OCI-LY3 (cell line): Measurements from ENCODE around the gene SIRT2.

Source experiments
- H2AFZ ChIP-seq: fragments of 200-600, 300-600 bp; shearing (Covaris generic); 2 replicates; pipeline ENCODE4 v1.6.0; 2014; ENCODE audit warnings: antibody characterized with exemption, low read depth, low read length
- H3K27ac ChIP-seq: fragments of 200-600, 300-600 bp; sonication (generic); 2 replicates; pipeline ENCODE4 v1.5.1; 2014; ENCODE audit warnings: mild to moderate bottlenecking, low read length, moderate library complexity, mixed read lengths
- H3K27me3 ChIP-seq: fragments of 200-600, 300-600 bp; sonication (generic); 2 replicates; pipeline ENCODE4 v1.6.1; 2014; ENCODE audit warnings: low read depth, low read length, mixed read lengths
- H3K36me3 ChIP-seq: fragments of 200-600, 300-600 bp; sonication (generic); replicated peaks from 2 replicates; pipeline ENCODE3; 2014; ENCODE audit warnings: low read depth, low read length, mixed read lengths
- H3K4me1 ChIP-seq: fragments of 300-600, 200-600 bp; sonication (generic); 2 replicates; pipeline ENCODE4 v1.6.1; 2014; ENCODE audit warnings: low read length, mixed read lengths
- H3K4me2 ChIP-seq: fragments of 200-600, 300-600 bp; sonication (generic); 2 replicates; pipeline ENCODE4 v1.6.1; 2014; ENCODE audit warnings: low read length, mixed read lengths
- H3K4me3 ChIP-seq: fragments of 300-600, 200-600 bp; sonication (generic); 2 replicates; pipeline ENCODE4 v1.5.1; 2014; ENCODE audit warnings: antibody characterized with exemption, mild to moderate bottlenecking, low read length, moderate library complexity
- H3K79me2 ChIP-seq: fragments of 300-600, 200-600 bp; shearing (Covaris generic); 2 replicates; pipeline ENCODE4 v1.6.1; 2014; ENCODE audit warnings: mild to moderate bottlenecking, low read length, mixed read lengths
- H3K9ac ChIP-seq: fragments of 300-600, 200-600 bp; shearing (Covaris generic); 2 replicates; pipeline ENCODE4 v1.6.0; 2014; ENCODE audit warnings: mild to moderate bottlenecking, low read length, moderate library complexity
- H3K9me3 ChIP-seq: fragments of 200-600, 300-600 bp; shearing (Covaris generic); 2 replicates; pipeline ENCODE4 v1.6.1; 2014; ENCODE audit warnings: low read length, mixed read lengths; ENCODE audit not compliant: insufficient read depth
- H4K20me1 ChIP-seq: fragments of 200-600, 300-600 bp; sonication (generic); 2 replicates; pipeline ENCODE4 v1.6.1; 2016; ENCODE audit warnings: low read length, mixed read lengths; ENCODE audit not compliant: insufficient read depth
- EZH2phosphoT487 ChIP-seq: fragments of 200-600 bp; shearing (Covaris generic); IDR thresholded peaks from 2 replicates; pipeline ENCODE4 v1.6.1; 2018; ENCODE audit warnings: antibody characterized with exemption, mixed run types, low read depth
- TF ChIP-seq, protein P1 (sequence below): fragments of 200-600, 300-600 bp; sonication (generic); IDR thresholded peaks from 2 replicates; pipeline ENCODE4 v1.5.1; 2014; ENCODE audit warnings: antibody characterized with exemption, low read length, low read depth

Gene SIRT2

DNA sequence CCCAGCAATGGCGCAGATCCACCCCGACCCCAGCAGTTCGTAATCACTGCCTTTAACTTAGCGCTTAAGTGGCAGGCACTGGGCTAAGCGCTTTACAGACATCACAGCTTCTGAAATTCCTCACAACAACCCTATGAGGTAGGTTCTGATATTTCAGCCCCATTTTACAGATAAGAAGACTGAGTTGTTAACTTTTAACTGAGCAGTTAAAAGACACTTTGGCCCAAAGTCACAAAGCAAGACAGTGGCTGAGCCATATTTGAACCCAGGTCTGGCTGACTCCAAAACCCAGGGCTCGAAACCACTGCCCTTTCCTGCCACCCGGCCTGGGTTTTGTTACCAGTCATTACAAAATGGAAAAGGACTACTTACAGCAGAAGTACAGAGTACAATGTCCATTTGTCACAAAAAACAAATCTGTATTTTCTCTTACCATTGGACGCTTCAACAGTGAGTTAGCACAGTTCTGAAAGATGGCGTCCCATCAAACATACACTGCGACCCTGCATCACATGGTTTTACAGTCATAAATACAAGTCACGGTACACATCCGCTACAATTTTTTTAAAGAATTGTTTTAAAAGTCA is 58.1 kb downstream of the SIRT2 start:
- Histone ChIP-seq H3K79me2 (peaks cover 56% of the 10 kb centered on the region), H3K4me3 (no peak overlapping the region), H3K27ac (no peak overlapping the region), H3K4me1 (no peaks in the 10 kb centered on the region), H3K4me2 (no peak overlapping the region), H4K20me1 (peaks cover 67% of the 10 kb centered on the region), H3K9ac (no peak overlapping the region), H3K27me3 (no peaks in the 10 kb centered on the region), H2AFZ (no peak overlapping the region), H3K36me3 (peaks cover 94% of the 10 kb centered on the region), H3K9me3 (no peaks in the 10 kb centered on the region)
- TF ChIP-seq, protein P1, sequence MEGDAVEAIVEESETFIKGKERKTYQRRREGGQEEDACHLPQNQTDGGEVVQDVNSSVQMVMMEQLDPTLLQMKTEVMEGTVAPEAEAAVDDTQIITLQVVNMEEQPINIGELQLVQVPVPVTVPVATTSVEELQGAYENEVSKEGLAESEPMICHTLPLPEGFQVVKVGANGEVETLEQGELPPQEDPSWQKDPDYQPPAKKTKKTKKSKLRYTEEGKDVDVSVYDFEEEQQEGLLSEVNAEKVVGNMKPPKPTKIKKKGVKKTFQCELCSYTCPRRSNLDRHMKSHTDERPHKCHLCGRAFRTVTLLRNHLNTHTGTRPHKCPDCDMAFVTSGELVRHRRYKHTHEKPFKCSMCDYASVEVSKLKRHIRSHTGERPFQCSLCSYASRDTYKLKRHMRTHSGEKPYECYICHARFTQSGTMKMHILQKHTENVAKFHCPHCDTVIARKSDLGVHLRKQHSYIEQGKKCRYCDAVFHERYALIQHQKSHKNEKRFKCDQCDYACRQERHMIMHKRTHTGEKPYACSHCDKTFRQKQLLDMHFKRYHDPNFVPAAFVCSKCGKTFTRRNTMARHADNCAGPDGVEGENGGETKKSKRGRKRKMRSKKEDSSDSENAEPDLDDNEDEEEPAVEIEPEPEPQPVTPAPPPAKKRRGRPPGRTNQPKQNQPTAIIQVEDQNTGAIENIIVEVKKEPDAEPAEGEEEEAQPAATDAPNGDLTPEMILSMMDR = no peak
- TF ChIP-seq EZH2phosphoT487 = no peak

DNA sequence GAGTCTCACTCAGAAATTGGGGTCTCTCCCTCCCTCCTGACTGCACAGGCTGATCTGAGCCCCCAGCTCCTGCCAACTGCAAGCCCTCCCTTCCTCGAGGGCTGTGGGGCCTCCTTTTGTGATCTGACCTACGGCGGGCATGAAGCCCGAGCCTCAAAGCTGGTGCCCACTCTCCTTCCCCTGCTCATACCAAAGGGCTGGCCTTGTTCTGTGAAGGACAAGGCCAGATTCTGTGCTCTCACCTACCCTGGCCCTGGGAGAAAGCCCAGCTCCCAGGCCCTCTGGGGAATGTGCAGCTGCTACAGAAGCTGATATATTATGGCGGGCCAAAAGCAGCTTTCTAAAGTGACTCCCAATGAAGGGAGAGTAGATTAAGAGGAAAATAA is 58.8 kb downstream of the SIRT2 start:
- no peak overlapping the region for H3K9ac ChIP-seq
- H3K4me1 ChIP-seq = no peaks in the 10 kb centered on the region
- no peaks in the 10 kb centered on the region for H3K9me3 ChIP-seq
- H3K36me3 ChIP-seq = peaks cover 92% of the 10 kb centered on the region
- peaks cover 62% of the 10 kb centered on the region for H4K20me1 ChIP-seq
- no peak overlapping the region for H2AFZ ChIP-seq
- no peaks in the 10 kb centered on the region for H3K27me3 ChIP-seq
- no peak overlapping the region for H3K4me2 ChIP-seq
- H3K4me3 ChIP-seq = no peak overlapping the region
- H3K79me2 ChIP-seq = peaks cover 49% of the 10 kb centered on the region
- no peak overlapping the region for H3K27ac ChIP-seq
- TF ChIP-seq, protein P1 = no peak
- TF ChIP-seq EZH2phosphoT487 = no peak

DNA sequence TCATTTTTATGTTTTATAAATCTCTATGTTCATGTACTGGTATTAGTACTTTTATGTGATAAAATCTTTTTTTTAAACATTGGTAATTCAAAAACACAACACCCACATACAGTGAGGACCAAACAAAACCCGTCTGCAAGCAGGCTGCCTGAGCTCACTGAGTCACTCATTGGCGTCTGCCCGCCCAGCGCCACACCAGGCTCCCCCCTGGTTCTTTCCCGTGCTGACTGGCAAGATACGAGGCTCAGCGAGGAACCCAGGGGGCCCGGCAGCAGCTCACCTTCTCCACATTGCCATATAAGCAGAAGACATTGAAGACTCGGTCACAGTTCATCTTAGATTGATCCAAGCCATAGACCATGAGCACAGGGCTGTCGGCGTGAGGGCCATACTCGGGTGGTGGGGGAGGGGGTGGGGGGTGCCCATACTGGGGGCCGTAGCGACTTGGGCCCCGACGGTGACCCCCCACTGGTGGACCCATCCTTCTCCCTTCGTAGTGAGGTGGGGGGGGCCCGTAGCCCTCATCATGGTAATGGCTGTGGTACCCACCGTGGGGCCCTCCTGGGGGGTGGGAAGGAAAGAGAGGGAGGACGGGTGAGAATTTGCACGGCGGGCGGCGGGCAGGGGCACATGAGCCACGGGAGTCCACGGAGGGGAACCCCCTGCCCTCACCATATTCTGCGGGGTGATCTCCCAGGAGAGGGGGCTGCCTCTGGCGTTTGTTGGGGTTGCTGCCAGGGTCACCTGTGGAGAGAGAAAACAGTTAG is 59.4 kb downstream of the SIRT2 start:
- no peaks in the 10 kb centered on the region for H3K9me3 ChIP-seq
- H3K4me1 ChIP-seq = no peaks in the 10 kb centered on the region
- no peak overlapping the region for H3K4me3 ChIP-seq
- peaks cover 43% of the 10 kb centered on the region for H3K79me2 ChIP-seq
- TF ChIP-seq, protein P1 = no peak
- no peak overlapping the region for H3K4me2 ChIP-seq
- H3K27ac ChIP-seq = no peak overlapping the region
- peaks cover 91% of the 10 kb centered on the region for H3K36me3 ChIP-seq
- H3K9ac ChIP-seq = no peak overlapping the region
- no peaks in the 10 kb centered on the region for H3K27me3 ChIP-seq
- H2AFZ ChIP-seq = no peak overlapping the region
- peaks cover 59% of the 10 kb centered on the region for H4K20me1 ChIP-seq

DNA sequence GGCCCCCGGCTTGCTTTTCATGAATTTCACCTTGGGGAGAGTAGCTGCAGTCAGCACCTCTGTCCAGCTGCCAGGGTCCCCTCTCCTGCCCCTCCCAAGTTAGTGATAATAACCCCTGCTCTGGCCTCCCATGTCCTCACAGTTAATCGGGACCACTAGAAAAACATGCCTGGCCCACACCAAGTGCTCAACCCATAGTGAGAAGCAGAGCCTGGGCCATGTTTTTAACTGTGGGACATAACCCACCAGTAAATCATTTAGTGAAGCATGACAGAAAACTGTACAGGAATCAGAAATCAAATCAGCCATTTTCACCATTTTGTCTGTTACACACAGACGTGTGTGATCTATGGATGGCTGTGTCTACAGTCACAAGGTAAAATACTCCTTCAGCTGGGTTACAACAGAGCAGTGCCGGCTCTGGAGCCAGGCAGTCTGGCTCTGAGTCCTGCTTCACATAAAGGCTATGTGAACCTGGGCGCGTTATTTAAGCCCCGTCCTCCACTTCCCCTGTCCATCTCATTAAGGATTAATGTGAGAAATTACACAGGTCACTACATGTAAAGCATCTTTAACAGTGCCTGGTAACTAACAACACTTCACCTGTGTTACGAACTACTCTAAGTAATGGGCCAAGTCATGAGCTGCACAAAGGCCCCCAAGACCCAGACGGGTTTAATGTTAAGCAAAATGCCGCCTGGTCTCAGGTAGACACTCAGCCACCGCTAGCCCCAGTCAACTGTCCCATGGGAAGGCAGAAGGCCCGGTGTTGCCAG is 60.2 kb downstream of the SIRT2 start:
- Histone ChIP-seq H2AFZ (no peak overlapping the region), H3K9ac (no peak overlapping the region), H3K27me3 (no peaks in the 10 kb centered on the region), H3K4me3 (no peak overlapping the region), H3K79me2 (peaks cover 35% of the 10 kb centered on the region), H3K4me2 (no peak overlapping the region), H3K36me3 (peaks cover 83% of the 10 kb centered on the region), H3K4me1 (no peaks in the 10 kb centered on the region), H3K27ac (no peak overlapping the region), H4K20me1 (peaks cover 54% of the 10 kb centered on the region), H3K9me3 (no peaks in the 10 kb centered on the region)
- TF ChIP-seq, protein P1 = no peak
- no peak for TF ChIP-seq EZH2phosphoT487
